Epithelial cell of esophagus (primary cell): ENCODE data around the gene CMTM8.
"Not testable (repeated sequence)": the region's sequence is repeated elsewhere in the genome, so short reads cannot be mapped to it uniquely, and the experiment has no call there.

ENCODE experiments used
- DNase-seq: peaks from one replicate; pipeline ENCODE4 v3.0.0; 2010; ENCODE audit warnings: low read depth
- H3K4me3 ChIP-seq: 2 replicates; pipeline ENCODE4 v1.5.1; 2011; ENCODE audit warnings: mild to moderate bottlenecking, low read length, control low read depth
- TF ChIP-seq, protein P1 (sequence below): IDR thresholded peaks from 2 replicates; pipeline ENCODE4 v1.5.1; 2011; ENCODE audit warnings: low read depth, mild to moderate bottlenecking, low read length, control low read depth, inconsistent platforms; ENCODE audit not compliant: insufficient read depth; ENCODE audit errors: missing control alignments

CMTM8 gene, protein sequence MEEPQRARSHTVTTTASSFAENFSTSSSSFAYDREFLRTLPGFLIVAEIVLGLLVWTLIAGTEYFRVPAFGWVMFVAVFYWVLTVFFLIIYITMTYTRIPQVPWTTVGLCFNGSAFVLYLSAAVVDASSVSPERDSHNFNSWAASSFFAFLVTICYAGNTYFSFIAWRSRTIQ

DNA sequence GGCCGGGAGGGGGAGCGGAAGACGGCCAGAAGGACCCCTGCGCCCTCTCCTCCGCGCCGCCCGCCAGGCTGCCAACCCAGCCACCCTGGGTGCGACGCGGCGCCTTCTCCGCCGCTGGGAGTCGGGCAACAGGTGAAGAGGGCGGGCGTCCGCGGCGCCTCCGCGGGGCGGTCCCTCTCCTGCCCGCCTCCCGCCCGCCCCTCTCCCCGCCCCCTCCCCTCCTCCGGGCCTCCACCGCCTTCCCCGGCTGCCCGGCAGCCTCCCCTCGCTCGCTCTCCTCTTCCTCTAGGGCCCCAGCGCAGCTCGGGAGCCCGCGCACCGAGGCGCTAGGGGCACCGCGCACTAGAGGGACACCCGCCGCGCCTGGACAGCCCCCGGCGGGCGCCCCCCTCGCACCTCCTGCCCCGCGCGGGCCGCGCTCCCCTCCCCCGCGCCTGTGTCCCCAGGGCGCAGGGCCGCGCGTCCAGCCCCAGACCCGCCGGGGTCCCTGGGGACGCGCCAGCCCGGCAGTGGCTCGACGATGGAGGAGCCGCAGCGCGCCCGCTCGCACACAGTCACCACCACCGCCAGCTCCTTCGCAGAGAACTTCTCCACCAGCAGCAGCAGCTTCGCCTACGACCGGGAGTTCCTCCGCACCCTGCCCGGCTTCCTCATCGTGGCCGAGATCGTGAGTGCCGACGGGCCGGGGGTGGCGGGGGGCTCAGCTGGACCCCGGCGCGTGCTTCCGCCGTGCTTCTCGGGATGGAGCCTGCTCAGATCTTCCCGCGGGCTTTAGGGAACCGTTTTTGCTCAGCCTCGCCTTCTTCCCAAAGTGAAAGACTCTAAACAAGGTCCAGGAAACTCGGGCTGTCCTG lies at the start of gene CMTM8:
Gene CMTM8 (plus strand): TSS at position 228 of the 854 bp plus-strand sequence. CDS start 293 bp downstream, at position 521.
- H3K4me3 ChIP-seq: peak within 1 kb of the TSS; percentile 67
- DNase-seq: peak; percentile 74
- TF ChIP-seq, protein P1, sequence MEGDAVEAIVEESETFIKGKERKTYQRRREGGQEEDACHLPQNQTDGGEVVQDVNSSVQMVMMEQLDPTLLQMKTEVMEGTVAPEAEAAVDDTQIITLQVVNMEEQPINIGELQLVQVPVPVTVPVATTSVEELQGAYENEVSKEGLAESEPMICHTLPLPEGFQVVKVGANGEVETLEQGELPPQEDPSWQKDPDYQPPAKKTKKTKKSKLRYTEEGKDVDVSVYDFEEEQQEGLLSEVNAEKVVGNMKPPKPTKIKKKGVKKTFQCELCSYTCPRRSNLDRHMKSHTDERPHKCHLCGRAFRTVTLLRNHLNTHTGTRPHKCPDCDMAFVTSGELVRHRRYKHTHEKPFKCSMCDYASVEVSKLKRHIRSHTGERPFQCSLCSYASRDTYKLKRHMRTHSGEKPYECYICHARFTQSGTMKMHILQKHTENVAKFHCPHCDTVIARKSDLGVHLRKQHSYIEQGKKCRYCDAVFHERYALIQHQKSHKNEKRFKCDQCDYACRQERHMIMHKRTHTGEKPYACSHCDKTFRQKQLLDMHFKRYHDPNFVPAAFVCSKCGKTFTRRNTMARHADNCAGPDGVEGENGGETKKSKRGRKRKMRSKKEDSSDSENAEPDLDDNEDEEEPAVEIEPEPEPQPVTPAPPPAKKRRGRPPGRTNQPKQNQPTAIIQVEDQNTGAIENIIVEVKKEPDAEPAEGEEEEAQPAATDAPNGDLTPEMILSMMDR: no peak

DNA sequence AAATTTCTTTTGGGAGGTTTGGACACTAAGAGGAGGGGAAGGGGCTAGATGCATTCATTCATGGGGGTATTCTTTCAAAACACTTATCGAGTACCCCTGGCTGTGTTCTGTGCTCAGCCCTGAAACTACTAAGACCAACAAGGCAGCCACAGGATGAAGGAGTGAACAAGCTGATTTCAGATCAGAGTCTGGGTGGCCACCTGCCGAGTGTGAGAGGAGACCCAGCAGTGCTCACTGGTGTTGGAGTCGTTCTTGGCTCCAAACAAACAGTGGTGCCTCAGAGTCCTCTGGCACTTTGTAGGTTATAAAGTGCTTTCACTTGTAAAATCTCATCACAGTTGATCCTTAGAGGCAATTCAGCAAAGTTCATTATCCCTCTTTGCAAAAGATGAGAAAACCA lies 48.8 kb upstream of the CMTM8 start:
- no peak for DNase-seq
- TF ChIP-seq, protein P1: no peak
- no peak overlapping the region for H3K4me3 ChIP-seq

DNA sequence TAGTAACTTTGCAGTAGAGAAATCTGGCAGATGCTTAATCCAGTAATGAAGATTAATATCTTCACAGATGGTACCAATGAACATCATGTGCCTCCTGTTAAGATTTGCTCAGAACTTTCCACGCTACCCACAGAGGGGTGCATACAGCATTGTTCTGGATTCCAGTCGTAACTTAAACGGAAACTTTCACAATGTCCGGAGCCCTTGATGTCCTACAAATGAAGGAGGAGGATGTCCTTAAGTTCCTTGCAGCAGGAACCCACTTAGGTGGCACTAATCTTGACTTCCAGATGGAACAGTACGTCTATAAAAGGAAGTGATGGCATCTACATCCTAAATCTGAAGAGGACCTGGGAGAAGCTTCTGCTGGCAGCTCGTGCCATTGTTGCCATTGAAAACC lies 47.9 kb upstream of the CMTM8 start:
- H3K4me3 ChIP-seq: not testable (repeated sequence)

DNA sequence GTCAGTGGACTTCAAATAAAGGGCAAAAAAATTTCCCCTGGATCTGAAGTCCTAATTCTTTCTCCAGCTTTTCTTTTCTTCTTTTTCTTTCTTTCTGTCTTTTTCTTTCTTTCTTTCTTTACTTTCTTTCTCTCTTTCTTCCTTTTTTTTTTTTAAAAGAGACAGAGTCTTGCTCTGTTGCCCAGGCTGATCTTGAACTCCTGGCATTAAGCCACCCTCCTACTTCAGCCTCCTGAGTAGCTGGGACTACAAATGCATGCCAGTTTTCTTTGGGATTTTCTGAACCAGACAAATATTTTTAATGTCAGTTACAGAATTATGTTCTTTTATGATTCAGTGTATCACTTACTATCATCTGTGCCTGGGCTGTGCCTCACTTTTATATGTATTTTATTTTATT lies 45.4 kb upstream of the CMTM8 start:
- no peak for DNase-seq
- no peak overlapping the region for H3K4me3 ChIP-seq
- TF ChIP-seq, protein P1: no peak

More for the DNA sequence above, 47.9 kb upstream of the CMTM8 start:
- not testable (repeated sequence) for DNase-seq

DNA sequence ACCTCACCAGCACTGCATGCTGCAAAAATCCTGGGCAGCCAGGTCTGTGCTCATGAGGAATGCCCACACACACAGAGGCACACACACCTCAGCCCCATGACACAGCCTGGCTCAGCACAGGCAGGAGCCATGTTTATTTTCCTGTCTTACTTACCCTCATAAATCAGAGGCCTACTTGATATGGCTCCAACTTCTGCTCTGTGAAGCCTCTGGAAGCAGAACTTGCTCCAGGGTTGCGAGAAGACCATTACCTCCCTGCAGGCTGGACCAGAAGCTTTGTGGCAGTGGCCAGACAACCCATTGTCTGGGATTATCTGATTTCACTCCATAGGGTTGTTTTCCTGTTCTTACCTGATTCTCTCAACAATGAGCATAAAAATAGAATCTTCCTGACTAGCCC lies 43.8 kb upstream of the CMTM8 start:
- DNase-seq: no peak
- TF ChIP-seq, protein P1: no peak
- H3K4me3 ChIP-seq: no peak overlapping the region

DNA sequence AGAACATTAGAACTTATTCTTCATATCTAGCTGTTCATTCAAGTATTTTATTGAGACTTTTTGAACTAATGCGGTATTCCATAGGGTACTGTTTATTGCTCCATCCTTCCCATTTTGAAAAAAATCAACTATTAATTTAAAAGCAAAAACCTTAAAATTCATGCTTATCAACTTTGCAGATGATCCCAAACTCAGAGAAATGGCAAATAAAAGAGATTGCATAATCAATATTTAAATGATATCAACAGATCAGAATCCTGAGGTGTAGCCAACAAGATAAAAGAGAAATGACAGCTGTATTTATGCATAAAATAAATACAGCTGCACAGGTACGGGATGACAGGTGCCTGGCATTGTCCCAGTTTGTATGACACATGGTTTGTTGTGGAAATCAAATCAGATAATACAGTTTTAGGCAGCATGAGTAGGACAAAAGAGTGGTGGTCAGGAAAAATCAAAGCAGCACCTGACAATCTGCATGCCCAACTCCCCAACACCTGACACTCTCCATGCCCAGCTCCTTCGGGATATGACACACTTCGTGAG lies 42.4 kb upstream of the CMTM8 start:
- no peak overlapping the region for H3K4me3 ChIP-seq
- DNase-seq: peak; percentile 28
- TF ChIP-seq, protein P1: no peak

DNA sequence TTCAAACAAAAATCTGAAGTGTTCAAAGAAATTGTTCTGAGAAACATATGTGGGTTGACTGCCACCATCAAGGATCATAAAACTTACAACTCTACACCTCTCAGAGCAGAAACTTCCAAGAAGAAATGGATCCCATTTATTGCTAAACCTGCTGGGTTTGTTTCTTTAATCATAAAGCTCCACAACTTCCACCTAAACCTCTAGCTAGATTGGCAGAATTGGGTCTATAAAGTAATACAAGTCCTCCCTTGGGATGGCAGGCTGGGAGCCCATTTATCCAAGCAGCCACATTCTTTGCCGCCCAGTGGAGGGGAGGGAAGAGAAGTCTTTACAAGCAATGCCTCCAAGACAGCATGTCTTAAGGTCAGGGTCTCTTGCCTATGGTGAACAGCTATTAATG lies 40.5 kb upstream of the CMTM8 start:
- DNase-seq: no peak
- TF ChIP-seq, protein P1: no peak
- H3K4me3 ChIP-seq: no peak overlapping the region
